ENCODE data around the gene FAM186B. TPM values are rescaled to one million over a fixed set of nuclear protein-coding genes. Genes with fewer than 3 reads are reported as not detected.

Gene FAM186B
- total RNA-seq, 1 donor = under 0.01 TPM

GRCh38 chr12:49588281-49588680, 17.2 kb downstream of the FAM186B start:
- DNase-seq (ENCODE audit: low read depth) = no peak
- H3K4me3 ChIP-seq (ENCODE audit: low read depth, low read length) = no peak overlapping the region
- no peak for TF ChIP-seq CTCF (IDR thresholded peaks at IDR 0.05; ENCODE audit: insufficient read depth, low read depth, low read length)

GRCh38 chr12:49587174-49587908, 18.1 kb downstream of the FAM186B start:
- no peak for DNase-seq (ENCODE audit: low read depth)
- TF ChIP-seq CTCF (IDR thresholded peaks at IDR 0.05; ENCODE audit: insufficient read depth, low read depth, low read length) = no peak
- no peak overlapping the region for H3K4me3 ChIP-seq (ENCODE audit: low read depth, low read length)

- no peak overlapping the region for H3K4me3 ChIP-seq (ENCODE audit: low read depth, low read length)
- TF ChIP-seq CTCF (IDR thresholded peaks at IDR 0.05; ENCODE audit: insufficient read depth, low read depth, low read length) = no peak
- DNase-seq (ENCODE audit: low read depth) = no peak
Measured at GRCh38 chr12:49585477-49586459, 19.7 kb downstream of the FAM186B start.

- TF ChIP-seq CTCF (IDR thresholded peaks at IDR 0.05; ENCODE audit: insufficient read depth, low read depth, low read length) = no peak
- no peak for DNase-seq (ENCODE audit: low read depth)
- H3K4me3 ChIP-seq (ENCODE audit: low read depth, low read length) = no peak overlapping the region
Measured at GRCh38 chr12:49584591-49584990, 20.8 kb downstream of the FAM186B start.

GRCh38 chr12:49583366-49584094, 21.9 kb downstream of the FAM186B start:
- no peak overlapping the region for H3K4me3 ChIP-seq (ENCODE audit: low read depth, low read length)
- DNase-seq (ENCODE audit: low read depth) = peak; percentile 27
- no peak for TF ChIP-seq CTCF (IDR thresholded peaks at IDR 0.05; ENCODE audit: insufficient read depth, low read depth, low read length)

- peak; percentile 8 for DNase-seq (ENCODE audit: low read depth)
- H3K4me3 ChIP-seq (ENCODE audit: low read depth, low read length) = no peak overlapping the region
- no peak for TF ChIP-seq CTCF (IDR thresholded peaks at IDR 0.05; ENCODE audit: insufficient read depth, low read depth, low read length)
Measured at GRCh38 chr12:49582850-49583249, 22.6 kb downstream of the FAM186B start.
